WERI-Rb-1 (cell line): Measurements from ENCODE around the gene CTU2.

Experiments used
- DNase-seq: peaks from one replicate; pipeline ENCODE4 v3.0.0-alpha.2; 2020
- H3K27ac ChIP-seq: fragments of 250-450 bp; sonication (Bioruptor Pico); 2 replicates; pipeline ENCODE4 v1.5.1; 2020; ENCODE audit warnings: mild to moderate bottlenecking, moderate library complexity
- H3K27me3 ChIP-seq: fragments of 250-450 bp; sonication (Bioruptor Pico); 2 replicates; pipeline ENCODE4 v1.5.1; 2021; ENCODE audit warnings: mild to moderate bottlenecking, low read depth, moderate library complexity; ENCODE audit not compliant: insufficient read depth, severe bottlenecking
- H3K36me3 ChIP-seq: fragments of 250-450 bp; sonication (Bioruptor Pico); 2 replicates; pipeline ENCODE4 v1.5.1; 2020; ENCODE audit warnings: mild to moderate bottlenecking, moderate library complexity
- H3K4me3 ChIP-seq: 2 replicates; pipeline ENCODE4 v1.5.1; 2011; ENCODE audit warnings: low read depth, mild to moderate bottlenecking, control low read depth, low read length
- H3K9me3 ChIP-seq: fragments of 250-450 bp; sonication (Bioruptor Pico); 2 replicates; pipeline ENCODE4 v1.5.1; 2021; ENCODE audit warnings: mild to moderate bottlenecking, moderate library complexity; ENCODE audit not compliant: severe bottlenecking
- TF ChIP-seq, protein P1 (sequence below): IDR thresholded peaks from 2 replicates; pipeline ENCODE4 v1.5.1; 2011; ENCODE audit warnings: low read depth, mild to moderate bottlenecking, control low read depth, inconsistent platforms, low read length

CTU2 gene

DNA sequence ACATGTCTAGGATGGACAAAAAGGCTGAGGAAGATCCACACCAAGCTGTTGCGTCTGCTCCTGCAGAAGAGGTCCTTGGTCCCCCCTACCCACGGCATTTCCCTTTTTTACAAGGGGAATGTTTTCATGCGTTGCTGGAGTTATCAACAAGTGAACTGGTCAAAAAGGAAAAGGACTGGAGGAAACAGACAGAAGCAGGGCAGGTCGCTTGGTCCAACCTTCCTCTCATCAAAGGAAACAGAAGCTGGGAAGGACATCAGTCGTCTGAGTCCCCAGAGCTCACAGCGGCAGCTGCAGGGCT lies 52.6 kb downstream of the CTU2 start:
- no peak overlapping the region for H3K27ac ChIP-seq

DNA sequence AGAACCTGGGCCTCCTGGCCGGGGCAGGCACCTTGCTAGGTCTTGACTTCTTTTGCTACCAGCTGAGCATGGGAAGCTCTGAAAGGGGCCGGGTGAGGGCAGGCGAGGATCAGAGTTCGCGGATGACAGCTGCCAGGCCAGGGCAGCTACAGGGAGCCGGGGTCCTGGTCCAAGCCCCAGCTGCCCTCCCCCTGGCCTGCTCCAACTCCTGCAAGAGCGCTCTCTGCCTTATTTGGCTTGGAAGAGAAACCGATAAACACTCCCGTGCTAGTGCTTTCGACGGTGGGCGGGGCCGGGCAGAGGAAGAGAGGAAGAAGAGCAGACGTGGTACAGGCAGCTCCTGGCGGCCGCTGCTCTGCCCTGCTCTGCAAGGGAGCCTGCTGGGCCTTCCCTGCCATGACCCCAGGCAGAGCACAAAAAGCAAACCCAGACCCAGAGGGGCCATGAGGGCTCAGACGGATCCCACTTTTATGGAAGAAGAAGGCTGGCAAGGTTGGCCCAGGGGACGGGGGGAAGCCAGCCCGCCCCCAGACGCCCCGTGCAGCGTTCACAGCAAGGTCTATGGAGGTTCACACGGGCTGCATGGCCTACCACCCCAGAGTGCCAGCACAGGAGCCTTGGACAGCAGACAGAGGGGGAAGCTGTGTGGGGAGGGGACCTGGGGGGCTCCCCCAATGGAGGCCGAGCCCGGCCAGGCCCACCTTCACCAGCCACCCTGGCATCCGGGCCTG lies 53.1 kb downstream of the CTU2 start:
- DNase-seq = peak; percentile 73
- Histone ChIP-seq H3K36me3 (no peaks in the 10 kb centered on the region), H3K27me3 (no peaks in the 10 kb centered on the region), H3K27ac (0 out of 2 replicates have a peak overlapping the region, but pooled peaks have one; percentile 18), H3K9me3 (no peaks in the 10 kb centered on the region), H3K4me3 (no peak overlapping the region)
- TF ChIP-seq, protein P1, sequence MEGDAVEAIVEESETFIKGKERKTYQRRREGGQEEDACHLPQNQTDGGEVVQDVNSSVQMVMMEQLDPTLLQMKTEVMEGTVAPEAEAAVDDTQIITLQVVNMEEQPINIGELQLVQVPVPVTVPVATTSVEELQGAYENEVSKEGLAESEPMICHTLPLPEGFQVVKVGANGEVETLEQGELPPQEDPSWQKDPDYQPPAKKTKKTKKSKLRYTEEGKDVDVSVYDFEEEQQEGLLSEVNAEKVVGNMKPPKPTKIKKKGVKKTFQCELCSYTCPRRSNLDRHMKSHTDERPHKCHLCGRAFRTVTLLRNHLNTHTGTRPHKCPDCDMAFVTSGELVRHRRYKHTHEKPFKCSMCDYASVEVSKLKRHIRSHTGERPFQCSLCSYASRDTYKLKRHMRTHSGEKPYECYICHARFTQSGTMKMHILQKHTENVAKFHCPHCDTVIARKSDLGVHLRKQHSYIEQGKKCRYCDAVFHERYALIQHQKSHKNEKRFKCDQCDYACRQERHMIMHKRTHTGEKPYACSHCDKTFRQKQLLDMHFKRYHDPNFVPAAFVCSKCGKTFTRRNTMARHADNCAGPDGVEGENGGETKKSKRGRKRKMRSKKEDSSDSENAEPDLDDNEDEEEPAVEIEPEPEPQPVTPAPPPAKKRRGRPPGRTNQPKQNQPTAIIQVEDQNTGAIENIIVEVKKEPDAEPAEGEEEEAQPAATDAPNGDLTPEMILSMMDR = peak; percentile 41; the same call in 1 of the 2 replicates

More for the DNA sequence above, 52.6 kb downstream of the CTU2 start:
- Histone ChIP-seq H3K4me3 (no peak overlapping the region), H3K27me3 (no peaks in the 10 kb centered on the region), H3K36me3 (no peaks in the 10 kb centered on the region), H3K9me3 (no peaks in the 10 kb centered on the region)
- TF ChIP-seq, protein P1 = no peak
- no peak for DNase-seq

DNA sequence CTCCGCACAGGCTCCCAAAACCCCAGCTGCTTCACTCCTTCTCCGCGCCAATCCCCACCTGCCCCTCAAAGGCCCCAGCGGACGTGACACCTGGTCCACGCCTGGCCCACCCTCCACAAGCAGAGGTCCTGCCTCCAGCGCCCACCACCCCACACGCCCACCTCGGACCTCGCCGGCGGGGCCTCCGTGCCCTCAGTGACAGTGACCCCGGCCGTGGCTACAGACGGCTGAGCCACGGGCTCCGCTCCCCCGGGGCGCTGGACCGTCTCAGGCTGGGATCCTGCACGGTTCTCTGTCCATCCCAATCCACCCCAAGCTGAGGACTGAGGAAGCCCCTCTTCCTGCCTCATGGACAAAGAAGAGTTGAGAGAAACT lies 53.7 kb downstream of the CTU2 start:
- H3K9me3 ChIP-seq = no peaks in the 10 kb centered on the region

DNA sequence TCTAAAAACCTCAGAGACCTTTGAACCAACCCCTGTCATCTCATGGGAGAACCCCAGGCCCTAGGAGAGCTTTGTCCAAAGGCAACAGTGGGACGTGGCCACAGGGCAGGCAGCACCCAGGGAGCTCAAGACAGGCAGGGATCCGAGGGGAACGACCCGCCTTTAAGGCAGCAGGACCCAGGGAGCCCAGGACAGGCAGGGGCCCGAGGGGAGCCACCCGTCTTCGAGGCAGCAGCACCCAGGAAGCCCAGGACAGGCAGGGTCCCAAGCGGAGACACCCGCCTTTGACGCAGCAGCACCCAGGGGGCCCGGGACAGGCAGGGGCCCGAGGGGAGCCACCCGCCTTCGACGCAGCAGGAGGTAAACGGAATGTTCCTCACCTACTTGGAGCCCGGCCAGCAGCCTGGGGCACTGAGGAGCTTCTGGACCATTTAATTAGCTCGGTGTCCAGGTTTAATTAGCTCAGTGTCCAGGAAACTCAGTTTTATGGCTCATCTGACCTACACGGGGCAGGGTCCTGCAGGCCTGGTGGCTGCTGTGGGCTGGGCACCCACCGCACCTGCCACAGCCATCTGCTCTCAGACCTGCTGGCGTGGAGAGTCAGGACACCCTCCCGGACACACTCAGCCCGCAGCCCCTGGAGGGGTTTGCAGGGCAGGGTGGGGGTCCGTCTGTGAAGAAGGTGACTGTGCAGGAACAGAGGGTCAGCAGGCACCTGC lies 54.3 kb downstream of the CTU2 start:
- H3K4me3 ChIP-seq = no peak overlapping the region
- no peaks in the 10 kb centered on the region for H3K9me3 ChIP-seq
- TF ChIP-seq, protein P1 = no peak
- H3K36me3 ChIP-seq = no peaks in the 10 kb centered on the region
- H3K27me3 ChIP-seq = no peaks in the 10 kb centered on the region
- no peak for DNase-seq
- no peak overlapping the region; the same call in 1 of the 2 replicates for H3K27ac ChIP-seq

More for the DNA sequence above, 53.7 kb downstream of the CTU2 start:
- Histone ChIP-seq H3K27me3 (no peaks in the 10 kb centered on the region), H3K27ac (no peak overlapping the region), H3K4me3 (no peak overlapping the region), H3K36me3 (no peaks in the 10 kb centered on the region)
- DNase-seq = no peak
- TF ChIP-seq, protein P1 = no peak

DNA sequence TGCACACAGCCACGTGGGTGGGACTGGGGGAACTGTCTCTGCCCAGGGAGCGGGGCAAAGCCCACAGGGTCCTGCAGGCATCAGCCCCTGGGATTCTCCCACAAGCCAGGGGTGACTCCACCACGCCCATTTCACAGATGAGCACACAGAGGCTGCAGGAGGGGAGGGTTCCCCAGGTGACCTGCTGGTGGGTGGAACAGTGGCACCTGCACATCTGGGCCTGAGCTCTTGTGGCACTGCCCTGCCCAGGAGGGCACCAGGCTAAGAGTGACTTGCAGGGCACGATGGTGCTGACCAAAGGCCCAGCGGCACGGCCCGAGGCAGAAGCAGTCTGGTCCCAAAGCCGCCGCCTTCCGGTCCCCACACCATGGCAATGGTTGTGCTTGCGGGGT lies 54.8 kb downstream of the CTU2 start:
- TF ChIP-seq, protein P1 = no peak

DNA sequence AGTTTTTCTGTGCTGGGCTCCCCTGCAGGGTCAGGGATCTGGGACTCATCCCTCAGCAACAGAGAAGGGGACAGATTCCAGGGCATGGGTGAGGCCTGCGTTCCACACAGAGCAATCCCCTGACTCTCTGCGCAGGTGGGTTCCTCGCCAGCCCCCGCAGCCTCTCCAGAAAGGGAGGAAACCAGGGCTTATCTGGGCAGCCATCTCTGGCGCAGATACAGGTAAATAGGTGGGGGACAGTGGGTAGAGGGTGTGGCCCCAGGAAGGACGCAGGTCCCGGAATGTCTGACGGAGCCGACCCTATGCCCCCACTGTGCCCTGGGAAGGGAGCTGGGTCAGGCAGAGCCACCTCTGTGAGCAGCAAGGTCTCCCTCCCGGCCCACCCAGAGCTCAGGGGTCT lies 55.5 kb downstream of the CTU2 start:
- no peak for DNase-seq
- Histone ChIP-seq H3K27me3 (no peaks in the 10 kb centered on the region), H3K4me3 (no peak overlapping the region), H3K27ac (no peak overlapping the region), H3K9me3 (no peaks in the 10 kb centered on the region), H3K36me3 (no peaks in the 10 kb centered on the region)
- TF ChIP-seq, protein P1 = no peak

More for the DNA sequence above, 54.8 kb downstream of the CTU2 start:
- DNase-seq = no peak
- Histone ChIP-seq H3K9me3 (no peaks in the 10 kb centered on the region), H3K27ac (no peak overlapping the region), H3K27me3 (no peaks in the 10 kb centered on the region), H3K36me3 (no peaks in the 10 kb centered on the region), H3K4me3 (no peak overlapping the region)
